HEK293 (cell line): Measurements from ENCODE around the gene GRHL3.

Source experiments
- HOXD13 ChIP-seq: sonication (generic); formaldehyde crosslinking; IDR thresholded peaks from 2 replicates; pipeline ENCODE4 v1.8.0; 2022; ENCODE audit warnings: missing genetic modification reagents, borderline replicate concordance
- YY1 ChIP-seq: fragments of 450-650 bp; formaldehyde crosslinking; IDR thresholded peaks from 2 replicates; pipeline ENCODE4 v1.5.1; 2018; ENCODE audit warnings: missing biosample characterization, missing genetic modification characterization
- ZIC2 ChIP-seq: fragments of 450-650 bp; formaldehyde crosslinking; IDR thresholded peaks from 2 replicates; pipeline ENCODE4 v1.5.1; 2016; ENCODE audit warnings: missing biosample characterization, missing genetic modification characterization
- ZNF366 ChIP-seq: fragments of 450-650 bp; formaldehyde crosslinking; conservative IDR thresholded peaks from 2 replicates; pipeline ENCODE4 v1.5.1; 2016; ENCODE audit warnings: missing biosample characterization, missing genetic modification characterization
- ZNF514 ChIP-seq: fragments of 450-650 bp; formaldehyde crosslinking; IDR thresholded peaks from 2 replicates; pipeline ENCODE4 v1.5.1; 2016; ENCODE audit warnings: missing biosample characterization, missing genetic modification characterization
- ZNF792 ChIP-seq: fragments of 450-650 bp; formaldehyde crosslinking; IDR thresholded peaks from 2 replicates; pipeline ENCODE4 v1.5.1; 2016; ENCODE audit warnings: missing biosample characterization, missing genetic modification characterization
- TF ChIP-seq, protein P1 (sequence below): fragments of 450-650 bp; formaldehyde crosslinking; IDR thresholded peaks from 2 replicates; pipeline ENCODE4 v1.5.1; 2016; ENCODE audit warnings: missing biosample characterization, missing genetic modification characterization
- TF ChIP-seq, protein P2 (sequence below): fragments of 450-650 bp; formaldehyde crosslinking; IDR thresholded peaks from 2 replicates; pipeline ENCODE4 v1.5.1; 2016; ENCODE audit warnings: missing biosample characterization, missing genetic modification characterization

DNA sequence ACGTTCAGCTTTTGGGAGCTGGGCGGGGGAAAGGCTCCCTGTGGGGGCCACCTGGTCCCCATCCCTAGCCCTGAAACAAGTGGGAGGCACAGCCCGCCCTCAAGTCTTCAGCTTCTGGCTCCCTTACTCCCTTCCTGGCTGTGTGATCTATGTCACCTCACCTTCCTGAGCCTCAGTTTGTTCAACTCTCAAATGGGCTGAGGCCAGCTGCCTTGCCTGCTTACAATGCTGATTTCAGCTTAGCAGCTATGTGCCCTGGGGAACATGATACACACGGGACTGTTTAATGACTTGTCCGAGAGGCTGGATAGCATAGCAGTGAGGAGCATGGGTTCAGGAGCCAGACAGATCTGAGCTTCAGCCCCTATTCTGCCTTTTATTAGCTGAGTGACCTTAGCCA, 19.3 kb downstream of the GRHL3 start:
- TF ChIP-seq, protein P1, sequence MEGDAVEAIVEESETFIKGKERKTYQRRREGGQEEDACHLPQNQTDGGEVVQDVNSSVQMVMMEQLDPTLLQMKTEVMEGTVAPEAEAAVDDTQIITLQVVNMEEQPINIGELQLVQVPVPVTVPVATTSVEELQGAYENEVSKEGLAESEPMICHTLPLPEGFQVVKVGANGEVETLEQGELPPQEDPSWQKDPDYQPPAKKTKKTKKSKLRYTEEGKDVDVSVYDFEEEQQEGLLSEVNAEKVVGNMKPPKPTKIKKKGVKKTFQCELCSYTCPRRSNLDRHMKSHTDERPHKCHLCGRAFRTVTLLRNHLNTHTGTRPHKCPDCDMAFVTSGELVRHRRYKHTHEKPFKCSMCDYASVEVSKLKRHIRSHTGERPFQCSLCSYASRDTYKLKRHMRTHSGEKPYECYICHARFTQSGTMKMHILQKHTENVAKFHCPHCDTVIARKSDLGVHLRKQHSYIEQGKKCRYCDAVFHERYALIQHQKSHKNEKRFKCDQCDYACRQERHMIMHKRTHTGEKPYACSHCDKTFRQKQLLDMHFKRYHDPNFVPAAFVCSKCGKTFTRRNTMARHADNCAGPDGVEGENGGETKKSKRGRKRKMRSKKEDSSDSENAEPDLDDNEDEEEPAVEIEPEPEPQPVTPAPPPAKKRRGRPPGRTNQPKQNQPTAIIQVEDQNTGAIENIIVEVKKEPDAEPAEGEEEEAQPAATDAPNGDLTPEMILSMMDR (tag by site-specific recombination) = no peak
- no peak for TF ChIP-seq ZNF792 (tag by site-specific recombination)
- no peak for TF ChIP-seq ZNF514 (tag by site-specific recombination)
- no peak for TF ChIP-seq HOXD13
- TF ChIP-seq ZIC2 = no peak
- no peak for TF ChIP-seq ZNF366 (tag by site-specific recombination)
- TF ChIP-seq YY1 (tag by site-specific recombination) = no peak
- TF ChIP-seq, protein P2, sequence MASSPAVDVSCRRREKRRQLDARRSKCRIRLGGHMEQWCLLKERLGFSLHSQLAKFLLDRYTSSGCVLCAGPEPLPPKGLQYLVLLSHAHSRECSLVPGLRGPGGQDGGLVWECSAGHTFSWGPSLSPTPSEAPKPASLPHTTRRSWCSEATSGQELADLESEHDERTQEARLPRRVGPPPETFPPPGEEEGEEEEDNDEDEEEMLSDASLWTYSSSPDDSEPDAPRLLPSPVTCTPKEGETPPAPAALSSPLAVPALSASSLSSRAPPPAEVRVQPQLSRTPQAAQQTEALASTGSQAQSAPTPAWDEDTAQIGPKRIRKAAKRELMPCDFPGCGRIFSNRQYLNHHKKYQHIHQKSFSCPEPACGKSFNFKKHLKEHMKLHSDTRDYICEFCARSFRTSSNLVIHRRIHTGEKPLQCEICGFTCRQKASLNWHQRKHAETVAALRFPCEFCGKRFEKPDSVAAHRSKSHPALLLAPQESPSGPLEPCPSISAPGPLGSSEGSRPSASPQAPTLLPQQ (tag by site-specific recombination) = no peak
